HG02763 (cell line): ENCODE results near the gene LRTM2.

Source experiments
- ATAC-seq: cut with Tn5 transposase; IDR thresholded peaks from one replicate; pipeline ENCODE4 v1.9.1; 2021; ENCODE audit warnings: mild to moderate bottlenecking, moderate library complexity; ENCODE audit not compliant: unreplicated experiment

Gene LRTM2

GRCh38 chr12:1839956-1840951 lies 19.9 kb downstream of the LRTM2 start:
- ATAC-seq = no peak

GRCh38 chr12:1840981-1841425 lies 20.6 kb downstream of the LRTM2 start:
- ATAC-seq = no peak

DNA sequence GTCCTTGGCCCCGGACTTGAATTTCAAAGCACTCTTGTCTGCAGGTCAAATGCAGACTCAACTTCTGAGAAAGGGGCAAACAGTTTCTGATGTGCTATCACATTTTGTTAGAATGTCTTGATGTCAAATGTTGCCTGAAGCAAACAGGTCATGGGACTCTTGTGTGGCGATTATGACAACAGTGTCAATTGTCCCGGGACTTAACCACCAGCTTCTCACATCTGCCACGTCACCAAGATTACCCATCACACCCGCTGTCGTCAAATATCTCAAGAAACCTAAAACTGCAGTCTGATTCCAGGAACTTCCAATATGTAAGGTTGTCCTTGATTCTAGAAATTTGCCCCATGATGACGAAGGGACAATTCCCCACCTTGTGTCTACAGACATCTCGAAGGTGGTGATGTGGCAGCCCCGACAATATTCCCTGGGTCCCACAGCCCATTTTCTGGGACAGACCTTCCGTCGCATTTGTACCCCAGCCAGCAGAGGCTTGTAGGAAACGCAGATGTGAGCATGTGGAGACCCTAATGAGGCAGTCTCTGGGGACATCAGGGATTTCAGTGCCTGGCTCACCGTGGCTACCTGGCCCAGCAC lies 21.3 kb downstream of the LRTM2 start:
- no peak for ATAC-seq

- no peak for ATAC-seq
These were observed 22.0 kb downstream of the LRTM2 start for GRCh38 chr12:1842183-1842904.

GRCh38 chr12:1842905-1843640 lies 22.7 kb downstream of the LRTM2 start:
- ATAC-seq = no peak

- ATAC-seq = no peak
These were observed 23.3 kb downstream of the LRTM2 start for GRCh38 chr12:1843641-1844005.

GRCh38 chr12:1844223-1844622 lies 23.9 kb downstream of the LRTM2 start:
- no peak for ATAC-seq

DNA sequence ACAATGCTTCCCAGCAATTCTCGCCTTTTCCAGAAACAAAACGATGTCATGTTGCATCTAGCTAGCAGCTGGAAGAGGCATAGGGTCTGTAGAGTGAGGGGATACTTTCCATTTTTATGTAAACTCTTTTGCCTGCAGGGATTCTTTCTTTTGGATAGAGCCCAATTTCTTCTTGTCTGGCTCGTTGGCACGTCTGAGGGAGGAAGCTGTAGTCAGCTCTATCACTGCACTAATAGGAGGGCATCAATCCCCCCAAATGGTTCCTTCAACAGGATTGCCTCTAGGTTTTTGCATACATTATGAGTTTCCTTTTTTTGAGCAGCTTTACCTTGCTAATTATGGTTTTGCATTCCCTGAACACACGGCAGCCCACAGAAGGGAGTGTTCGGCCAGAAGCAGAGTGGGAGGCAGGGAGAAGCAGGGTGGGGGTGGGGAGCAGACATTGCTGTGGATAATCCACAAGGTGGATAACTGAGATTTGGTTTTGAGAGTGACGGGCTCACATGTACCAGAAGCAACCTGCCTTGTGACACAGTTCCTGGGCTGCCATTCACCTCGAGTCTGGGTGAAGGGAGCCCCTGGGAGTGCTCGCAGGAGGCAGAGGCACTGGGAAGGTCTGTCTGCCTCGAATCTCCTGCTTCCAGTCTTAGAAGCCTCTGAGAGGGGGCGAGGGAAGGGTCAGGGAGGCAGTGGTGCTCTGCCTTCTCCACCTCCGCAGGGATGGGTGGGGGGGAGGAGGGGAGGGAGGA lies 24.5 kb downstream of the LRTM2 start:
- ATAC-seq = no peak

DNA sequence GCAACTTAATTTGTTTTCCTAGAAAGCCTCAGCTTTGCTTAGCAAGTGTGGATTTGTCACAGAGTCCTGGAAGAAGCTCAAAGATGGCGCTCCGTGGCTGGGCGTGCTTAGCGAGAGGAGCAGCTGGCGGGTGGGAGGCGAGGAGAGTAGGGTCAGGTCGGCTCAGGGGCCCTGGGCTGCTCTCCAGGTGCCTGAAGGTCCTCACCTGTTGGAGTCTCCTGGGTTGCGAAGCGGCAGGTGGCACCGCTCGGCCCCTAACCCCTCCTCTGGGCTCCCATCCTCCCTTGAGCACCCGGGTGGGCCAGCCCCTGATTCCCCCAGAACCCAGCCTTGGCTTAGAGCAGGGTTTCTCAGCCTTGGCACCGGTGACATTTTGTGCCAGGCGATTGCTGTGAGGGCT lies 25.1 kb downstream of the LRTM2 start:
- ATAC-seq = no peak

DNA sequence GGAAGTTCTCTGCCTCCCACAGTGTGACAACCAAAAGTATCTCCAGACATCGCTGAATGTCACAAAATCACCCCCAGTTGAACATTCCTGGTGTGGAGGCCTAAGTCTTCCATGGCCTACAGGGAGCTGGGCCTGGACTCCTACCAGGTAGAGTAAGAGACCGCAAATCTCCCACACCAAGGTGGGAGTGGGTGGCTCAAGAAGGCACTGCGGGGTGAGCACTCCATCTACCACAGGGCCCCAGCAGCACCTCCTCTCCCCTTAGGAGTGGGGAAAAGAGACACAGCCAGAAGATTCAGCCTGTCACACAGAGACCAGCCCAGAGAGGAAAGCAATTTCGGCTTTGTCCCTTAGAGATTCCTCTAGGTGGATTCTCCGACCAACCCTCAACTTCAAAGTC lies 25.5 kb downstream of the LRTM2 start:
- no peak for ATAC-seq

DNA sequence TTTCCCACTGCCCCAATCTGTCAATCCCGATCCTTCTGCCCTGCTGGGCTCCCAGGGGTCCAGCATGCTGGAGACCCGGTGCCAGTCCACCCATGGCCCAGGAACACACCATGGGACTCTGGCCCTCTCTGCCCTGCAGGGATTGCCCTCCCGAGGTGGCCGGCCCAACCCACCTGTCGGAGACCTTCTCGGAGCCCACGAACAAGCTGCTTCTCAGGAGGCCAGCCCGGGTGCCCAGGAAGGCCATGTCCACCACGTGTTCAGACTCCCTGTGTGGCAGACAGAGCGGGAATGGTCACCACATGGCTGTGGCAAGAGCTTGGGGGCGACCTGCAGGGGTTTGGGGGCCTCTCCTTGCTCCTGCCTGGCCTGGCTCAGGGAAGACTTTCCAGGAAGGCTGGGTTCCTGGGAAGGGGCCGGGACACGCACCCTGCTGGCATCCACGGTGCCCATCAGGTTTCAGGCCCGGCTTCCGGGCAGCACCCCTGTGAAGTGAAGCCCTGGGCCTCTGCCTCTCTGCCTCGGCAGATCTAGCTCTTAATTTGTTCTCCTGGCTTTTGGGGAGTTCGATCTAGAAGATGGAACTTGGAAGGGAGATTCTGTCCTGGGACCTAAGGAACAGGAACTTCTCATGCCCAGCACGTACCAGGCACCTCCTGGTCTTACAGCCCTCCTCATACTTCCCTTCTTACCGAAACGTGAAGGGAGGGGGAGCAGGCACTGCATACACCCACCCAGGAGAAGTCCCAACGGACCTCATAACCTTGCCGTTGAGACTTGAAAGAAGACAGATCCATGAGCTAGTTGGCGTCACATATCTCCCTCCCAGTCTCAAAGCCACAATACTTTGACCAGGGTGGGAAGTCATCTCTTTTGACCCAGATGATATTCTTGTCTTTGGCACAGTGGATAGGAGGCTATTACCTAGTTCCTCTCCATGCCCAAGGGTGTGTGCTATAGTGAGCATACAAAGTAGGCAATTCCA lies 26.3 kb downstream of the LRTM2 start:
- ATAC-seq = no peak

GRCh38 chr12:1847411-1847810 lies 27.0 kb downstream of the LRTM2 start:
- no peak for ATAC-seq

DNA sequence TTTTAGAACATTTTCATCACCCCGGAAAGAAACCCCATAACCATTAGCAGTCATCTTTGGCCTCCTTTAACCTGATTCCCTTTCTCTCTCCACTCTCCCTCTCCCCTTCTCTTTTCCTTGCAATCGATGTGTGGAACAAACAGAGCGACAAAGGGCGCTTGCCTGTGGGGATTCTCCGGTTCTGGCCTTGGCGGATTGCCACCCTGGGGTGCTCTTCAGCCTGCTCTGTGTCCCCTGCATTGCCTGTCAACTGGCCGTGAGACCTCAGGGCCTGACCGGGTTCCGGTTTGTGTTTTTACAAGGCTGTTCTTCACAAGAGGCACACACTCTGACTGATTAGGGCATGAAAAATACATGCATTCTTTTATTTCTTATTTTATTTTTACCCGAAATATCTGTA lies 27.8 kb downstream of the LRTM2 start:
- ATAC-seq = no peak

DNA sequence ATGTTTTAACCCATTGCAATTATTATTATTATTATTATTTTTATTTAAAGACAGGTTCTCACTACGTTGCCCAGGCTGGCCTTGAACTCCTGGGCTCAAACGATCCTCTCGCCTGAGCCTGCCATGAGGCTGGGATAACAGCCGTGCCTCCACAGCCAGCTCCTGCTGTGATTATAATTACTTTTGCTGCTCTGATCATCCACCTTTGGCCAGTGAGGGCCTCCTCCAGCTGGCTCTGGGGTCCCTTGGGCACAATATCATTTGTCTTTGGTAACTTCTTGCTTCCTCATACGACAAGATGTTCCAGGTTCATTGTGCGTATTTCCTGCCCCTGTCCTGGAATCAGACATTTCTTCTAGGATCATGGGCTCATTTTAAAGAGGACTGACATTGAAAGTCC lies 28.4 kb downstream of the LRTM2 start:
- no peak for ATAC-seq

DNA sequence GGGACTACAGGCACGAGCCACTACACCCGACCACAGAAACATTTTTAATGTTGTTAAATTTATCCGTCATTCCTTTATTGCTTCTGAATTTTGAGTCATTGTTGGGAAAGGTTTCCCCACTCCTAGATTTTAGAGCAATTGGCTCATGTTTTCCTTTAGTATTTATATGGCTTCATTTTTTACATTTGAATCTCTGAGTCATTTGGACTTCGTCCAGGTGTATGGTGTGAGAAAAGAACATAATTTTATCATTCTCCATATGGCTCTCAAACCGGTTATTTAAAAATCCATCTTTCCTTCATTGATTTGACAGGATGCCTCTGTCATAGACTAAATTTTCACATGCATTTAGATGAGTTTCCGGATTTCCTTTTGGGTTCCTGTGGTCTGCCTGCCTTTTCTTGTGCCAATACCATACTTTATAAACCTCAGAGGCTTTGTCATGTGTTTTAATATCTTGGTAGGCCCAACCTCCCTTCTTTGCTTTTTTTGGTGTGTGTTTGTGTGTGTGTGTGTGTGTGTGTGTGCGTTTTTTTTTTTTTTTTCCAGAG lies 30.9 kb downstream of the LRTM2 start:
- no peak for ATAC-seq

DNA sequence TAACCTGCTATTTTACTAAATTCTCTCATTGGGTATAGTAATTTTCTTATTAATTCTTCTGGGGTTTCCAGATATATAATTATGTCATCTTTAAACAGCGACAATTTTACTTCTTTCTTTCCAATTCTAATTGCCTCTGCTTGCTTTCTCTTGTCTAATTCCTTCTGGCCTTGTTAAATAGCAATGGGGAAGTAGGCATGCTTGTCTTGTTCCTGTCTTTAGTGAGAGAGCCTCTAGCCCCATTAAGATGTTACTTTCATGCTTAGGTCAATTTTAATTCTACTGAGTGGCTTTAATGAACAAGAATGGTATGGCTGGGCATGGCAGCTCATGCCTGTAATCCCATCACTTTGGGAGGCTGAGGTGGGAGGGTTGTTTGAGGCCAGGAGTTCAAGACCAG lies 31.7 kb downstream of the LRTM2 start:
- ATAC-seq = no peak

- no peak for ATAC-seq
These were observed 33.4 kb downstream of the LRTM2 start for GRCh38 chr12:1853716-1854115.

DNA sequence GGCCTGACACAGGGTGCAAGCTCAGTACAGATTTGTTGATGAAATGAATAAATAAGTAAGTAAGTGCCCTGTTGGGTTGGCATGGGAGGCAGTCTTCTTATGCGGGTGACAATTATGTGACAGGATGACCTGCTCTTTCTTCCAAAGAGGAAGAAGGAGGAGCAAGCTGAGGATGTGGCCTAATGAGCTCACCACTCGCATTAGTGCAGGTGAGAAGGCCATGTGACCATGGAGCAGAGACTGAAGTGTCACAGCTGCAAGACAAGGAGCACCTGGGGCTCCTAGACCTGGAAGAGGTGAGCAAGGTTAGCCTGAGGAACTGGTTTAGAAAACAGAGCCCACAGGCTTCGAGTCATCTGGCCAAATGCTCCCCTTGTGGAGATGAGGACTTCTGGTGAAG lies 34.9 kb downstream of the LRTM2 start:
- no peak for ATAC-seq

GRCh38 chr12:1857086-1857485 lies 36.7 kb downstream of the LRTM2 start:
- ATAC-seq = no peak
